ENCODE measurements around the gene ZNF112.

- TF ChIP-seq, protein P1, sequence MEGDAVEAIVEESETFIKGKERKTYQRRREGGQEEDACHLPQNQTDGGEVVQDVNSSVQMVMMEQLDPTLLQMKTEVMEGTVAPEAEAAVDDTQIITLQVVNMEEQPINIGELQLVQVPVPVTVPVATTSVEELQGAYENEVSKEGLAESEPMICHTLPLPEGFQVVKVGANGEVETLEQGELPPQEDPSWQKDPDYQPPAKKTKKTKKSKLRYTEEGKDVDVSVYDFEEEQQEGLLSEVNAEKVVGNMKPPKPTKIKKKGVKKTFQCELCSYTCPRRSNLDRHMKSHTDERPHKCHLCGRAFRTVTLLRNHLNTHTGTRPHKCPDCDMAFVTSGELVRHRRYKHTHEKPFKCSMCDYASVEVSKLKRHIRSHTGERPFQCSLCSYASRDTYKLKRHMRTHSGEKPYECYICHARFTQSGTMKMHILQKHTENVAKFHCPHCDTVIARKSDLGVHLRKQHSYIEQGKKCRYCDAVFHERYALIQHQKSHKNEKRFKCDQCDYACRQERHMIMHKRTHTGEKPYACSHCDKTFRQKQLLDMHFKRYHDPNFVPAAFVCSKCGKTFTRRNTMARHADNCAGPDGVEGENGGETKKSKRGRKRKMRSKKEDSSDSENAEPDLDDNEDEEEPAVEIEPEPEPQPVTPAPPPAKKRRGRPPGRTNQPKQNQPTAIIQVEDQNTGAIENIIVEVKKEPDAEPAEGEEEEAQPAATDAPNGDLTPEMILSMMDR (IDR thresholded peaks at IDR 0.05; ENCODE audit: low read depth, low read length), result no peak
- TF ChIP-seq POLR2A (IDR thresholded peaks at IDR 0.05; ENCODE audit: extremely low read depth, insufficient read length), result no peak
Measured at GRCh38 chr19:44308011-44308410, 48.5 kb downstream of the ZNF112 start.

Data from NB4 (cell line).